ENCODE data around the gene KLHL1.

KLHL1 gene

GRCh38 chr13:69866555-69866954 is 241.7 kb downstream of the KLHL1 start:
- no peak for DNase-seq

- peak; percentile 94 for DNase-seq
Observed at GRCh38 chr13:69857183-69857821, 250.9 kb downstream of the KLHL1 start.

- no peak for DNase-seq
Observed at GRCh38 chr13:69856331-69856730, 251.9 kb downstream of the KLHL1 start.

- DNase-seq = no peak
Observed at GRCh38 chr13:69828527-69828926, 279.7 kb downstream of the KLHL1 start.

GRCh38 chr13:69820180-69820579 is 288.1 kb downstream of the KLHL1 start:
- no peak for DNase-seq

- no peak for DNase-seq
Observed at GRCh38 chr13:69817333-69817869, 290.9 kb downstream of the KLHL1 start.

- no peak for DNase-seq
Observed at GRCh38 chr13:69809152-69809551, 299.1 kb downstream of the KLHL1 start.

- no peak for DNase-seq
Observed at GRCh38 chr13:69796256-69796655, 312.0 kb downstream of the KLHL1 start.

GRCh38 chr13:69793783-69794453 is 314.3 kb downstream of the KLHL1 start:
- peak; percentile 75 for DNase-seq

- no peak for DNase-seq
Observed at GRCh38 chr13:69776937-69777336, 331.3 kb downstream of the KLHL1 start.

GRCh38 chr13:69769608-69770007 is 338.6 kb downstream of the KLHL1 start:
- DNase-seq = no peak

GRCh38 chr13:69761581-69761980 is 346.7 kb downstream of the KLHL1 start:
- DNase-seq = no peak

GRCh38 chr13:69755101-69755500 is 353.2 kb downstream of the KLHL1 start:
- DNase-seq = no peak

- DNase-seq = no peak
Observed at GRCh38 chr13:69751259-69751658, 357.0 kb downstream of the KLHL1 start.

- DNase-seq = peak; percentile 39
Observed at GRCh38 chr13:69737129-69737935, 370.9 kb downstream of the KLHL1 start.

- no peak for DNase-seq
Observed at GRCh38 chr13:69721631-69722030, 386.6 kb downstream of the KLHL1 start.

GRCh38 chr13:69720278-69720983 is 387.8 kb downstream of the KLHL1 start:
- no peak for DNase-seq

GRCh38 chr13:69706807-69707206 is 401.4 kb downstream of the KLHL1 start:
- no peak for DNase-seq

- DNase-seq = no peak
Observed at GRCh38 chr13:69704311-69704710, 403.9 kb downstream of the KLHL1 start.

- no peak for DNase-seq
Observed at GRCh38 chr13:69690999-69691398, 417.3 kb downstream of the KLHL1 start.

- no peak for DNase-seq
Observed at GRCh38 chr13:69683921-69684686, 424.1 kb downstream of the KLHL1 start.

GRCh38 chr13:69681722-69682121 is 426.5 kb downstream of the KLHL1 start:
- no peak for DNase-seq
